Cerebellar cortex (tissue), 1 donor: ENCODE measurements around the gene FBXO46.

ENCODE experiments used
- DNase-seq: peaks from one replicate; pipeline ENCODE4 v3.0.0-alpha.2; 2015; ENCODE audit warnings: low spot score

Gene FBXO46

DNA sequence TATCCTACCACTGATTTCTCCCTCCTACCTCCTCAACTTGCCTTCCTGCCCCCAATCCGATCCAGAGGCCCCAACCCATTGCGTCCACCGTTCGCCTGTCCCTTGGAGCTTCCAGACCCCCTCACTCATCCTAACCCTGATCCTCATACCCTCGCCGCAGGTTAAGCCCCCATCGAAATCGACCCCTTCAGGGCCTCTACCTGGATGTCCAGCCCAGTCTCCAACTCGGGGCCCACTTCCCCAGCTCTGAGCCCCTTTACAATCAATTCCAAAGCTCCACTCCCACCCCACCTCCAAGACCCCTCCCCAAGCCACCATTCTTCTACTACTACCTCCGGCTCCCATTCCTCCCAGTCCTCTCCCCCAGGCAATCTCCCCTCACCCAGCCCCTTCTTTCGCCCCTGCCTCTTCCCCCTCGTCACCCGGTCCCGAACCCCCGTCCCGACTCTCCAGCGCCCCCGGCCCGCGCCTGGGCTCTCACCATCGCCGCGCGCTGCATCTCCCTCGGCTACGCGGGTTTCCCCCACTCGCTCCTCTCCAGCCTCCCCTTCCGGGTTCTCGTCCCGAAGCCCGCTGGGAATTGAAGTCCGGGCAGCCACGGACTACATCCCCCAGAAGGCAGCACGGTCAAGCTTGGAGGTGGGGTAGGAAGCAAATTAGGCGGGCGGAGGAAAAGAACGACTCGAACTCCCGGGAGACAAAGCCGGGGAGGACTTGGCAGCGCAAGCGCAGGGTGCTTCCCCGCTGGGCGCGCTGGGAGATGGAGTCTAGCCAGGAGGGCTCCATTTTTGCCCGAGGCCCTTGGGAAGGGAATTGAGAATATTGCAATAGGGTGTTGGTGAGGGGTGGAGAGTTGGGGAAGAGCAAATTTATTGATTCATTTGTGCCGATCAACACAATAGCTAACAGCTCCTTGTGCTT is at the start of gene FBXO46:
Gene FBXO46, minus strand, starts transcription at position 529 of the 921 bp plus-strand sequence. CDS start 17,401 bp downstream, outside the sequence.
- DNase-seq, result peak; percentile 97

GRCh38 chr19:45780146-45780447 is 49.4 kb upstream of the FBXO46 start:
- no peak for DNase-seq

DNA sequence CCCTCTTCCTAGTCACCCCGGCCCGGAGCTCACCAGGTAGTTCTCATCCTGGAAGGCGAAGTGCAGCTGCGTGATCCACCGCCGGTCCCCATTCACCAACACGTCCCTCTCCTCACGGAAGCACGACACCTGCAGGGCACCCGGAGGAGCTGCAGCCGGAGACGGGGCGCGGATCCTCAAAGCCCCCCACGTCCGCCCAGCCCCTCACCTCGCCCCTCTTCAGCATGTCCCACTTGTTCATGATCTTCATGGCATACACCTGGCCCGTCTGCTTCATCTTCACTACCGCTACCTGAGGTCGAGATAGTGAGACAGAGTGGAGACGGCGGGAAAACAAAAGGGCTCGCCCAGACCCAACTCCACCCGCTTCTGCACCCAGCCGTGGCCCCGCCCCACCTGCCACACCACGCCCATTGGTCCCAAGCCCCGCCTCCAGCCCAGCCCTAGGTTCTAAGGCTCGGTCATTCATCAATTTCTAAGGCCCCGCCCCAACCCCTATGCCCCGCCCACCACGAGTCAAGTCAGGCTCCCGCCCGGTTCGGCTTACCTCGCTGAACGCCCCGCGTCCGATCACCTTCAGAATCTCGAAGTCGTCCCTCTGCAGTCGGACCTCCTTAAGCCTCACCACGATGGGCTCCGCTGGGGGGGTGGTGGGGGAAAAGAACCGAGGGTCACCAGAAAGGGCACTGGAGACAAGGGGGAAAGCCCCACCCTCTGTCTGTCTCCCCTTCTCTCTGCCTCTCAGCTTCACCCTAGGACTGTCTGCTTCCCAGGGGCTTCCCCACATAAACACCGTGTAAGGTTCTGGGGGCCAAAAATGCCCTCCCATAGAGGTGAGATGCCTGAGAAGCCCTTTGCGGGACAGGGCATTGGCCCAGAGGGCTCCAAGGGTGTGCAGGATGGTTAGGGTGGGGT is 48.8 kb upstream of the FBXO46 start:
- DNase-seq, result peak; percentile 74

GRCh38 chr19:45778010-45778661 is 47.4 kb upstream of the FBXO46 start:
- DNase-seq, result no peak

DNA sequence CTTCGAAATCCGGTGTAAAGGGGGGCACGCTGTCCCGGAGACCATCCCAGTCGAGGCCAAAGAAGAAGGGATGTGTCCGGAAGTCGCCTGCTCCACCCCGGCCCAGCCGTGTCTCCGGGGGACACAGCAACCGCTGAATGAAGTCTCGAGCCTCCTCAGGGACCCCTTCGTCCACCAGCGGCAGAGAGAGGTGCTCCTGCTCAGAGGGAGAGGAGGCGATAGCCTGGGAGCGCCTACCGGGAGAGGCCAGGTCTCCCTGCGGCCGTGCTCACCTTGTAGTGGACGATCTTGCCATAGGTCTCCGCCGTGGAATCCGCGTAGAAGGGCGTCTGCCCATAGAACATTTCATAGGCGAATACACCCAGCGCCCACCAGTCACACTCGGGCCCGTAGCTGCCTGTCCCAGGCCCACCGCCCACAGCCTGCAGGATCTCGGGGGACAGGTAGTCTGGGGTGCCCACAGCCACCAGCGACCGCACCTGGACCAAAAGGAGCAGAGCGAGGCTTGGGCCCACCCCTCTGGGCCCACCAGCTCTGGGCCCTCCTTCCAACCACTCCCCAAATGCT is 46.8 kb upstream of the FBXO46 start:
- no peak for DNase-seq

DNA sequence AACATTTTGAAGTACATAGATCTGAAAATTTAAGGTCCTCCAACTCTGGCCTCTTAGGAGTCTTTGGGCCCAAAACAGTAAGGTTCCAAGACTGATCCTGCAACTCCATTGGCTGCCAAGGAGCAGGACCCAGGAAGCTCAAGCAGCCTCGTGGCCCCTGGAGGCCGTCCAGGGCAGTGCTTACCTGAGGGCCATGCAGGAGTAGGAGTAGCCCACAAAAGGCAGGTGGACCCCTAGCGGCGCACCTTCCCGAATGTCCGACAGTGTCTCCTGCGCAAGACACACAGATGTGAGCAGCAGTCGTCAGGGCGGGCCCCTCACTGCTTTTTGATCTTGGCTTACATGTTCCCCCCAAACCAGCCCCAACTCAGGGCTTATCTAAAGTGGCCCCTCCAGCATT is 44.1 kb upstream of the FBXO46 start:
- no peak for DNase-seq

DNA sequence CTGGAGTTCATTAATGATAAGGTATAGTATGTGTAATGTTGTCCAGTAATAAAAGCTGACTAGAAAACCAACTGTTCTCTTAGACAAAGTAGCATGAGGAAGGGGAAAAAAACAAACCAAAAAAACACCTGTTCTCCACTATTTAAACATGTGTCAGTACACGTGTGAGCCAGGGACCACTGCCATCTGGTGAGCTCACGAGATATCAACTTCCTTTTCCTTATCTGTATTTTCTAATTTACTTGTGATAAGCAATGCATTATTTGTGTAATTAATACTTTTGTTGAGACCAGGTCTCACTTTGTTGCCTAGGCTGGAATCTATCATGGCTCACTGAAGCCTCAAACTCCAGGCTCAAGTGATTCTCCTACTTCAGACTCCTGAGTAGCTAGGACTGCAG is 42.7 kb upstream of the FBXO46 start:
- DNase-seq, result no peak

GRCh38 chr19:45772912-45773311 is 42.2 kb upstream of the FBXO46 start:
- DNase-seq, result no peak

DNA sequence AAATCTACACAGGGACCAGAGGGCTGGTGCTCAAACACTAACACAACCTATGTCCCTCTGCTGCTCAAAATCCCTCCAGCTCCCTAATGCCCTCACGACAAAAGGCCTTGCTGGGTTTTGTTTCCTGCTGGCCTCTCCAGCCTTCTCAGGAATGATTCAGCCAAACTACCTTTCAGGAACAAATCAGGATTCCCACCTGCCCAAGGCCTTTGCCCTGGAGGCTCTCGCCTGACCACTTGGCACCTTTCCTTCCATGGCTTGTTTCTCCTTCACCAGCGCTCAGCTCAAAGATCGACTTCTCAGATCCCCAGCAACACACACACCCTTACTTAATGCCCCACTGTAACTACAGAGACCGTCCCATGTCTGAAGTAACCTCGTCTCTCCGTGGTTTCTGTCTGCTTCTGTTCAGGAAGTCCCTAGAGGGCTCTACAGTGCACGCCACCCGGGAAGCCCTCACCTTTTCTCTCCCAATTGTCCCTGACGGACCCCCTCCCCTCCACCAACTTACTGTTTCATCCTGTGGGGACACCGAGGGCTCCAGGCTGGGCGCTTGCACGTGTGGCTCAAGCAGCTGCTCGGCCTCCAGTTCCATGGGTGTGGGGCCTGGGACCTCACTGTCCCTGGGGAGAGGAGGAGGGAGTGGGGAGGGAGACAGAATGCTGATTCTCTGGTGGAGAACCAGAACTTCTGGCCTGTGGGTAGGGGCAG is 41.6 kb upstream of the FBXO46 start:
- peak; percentile 28 for DNase-seq

DNA sequence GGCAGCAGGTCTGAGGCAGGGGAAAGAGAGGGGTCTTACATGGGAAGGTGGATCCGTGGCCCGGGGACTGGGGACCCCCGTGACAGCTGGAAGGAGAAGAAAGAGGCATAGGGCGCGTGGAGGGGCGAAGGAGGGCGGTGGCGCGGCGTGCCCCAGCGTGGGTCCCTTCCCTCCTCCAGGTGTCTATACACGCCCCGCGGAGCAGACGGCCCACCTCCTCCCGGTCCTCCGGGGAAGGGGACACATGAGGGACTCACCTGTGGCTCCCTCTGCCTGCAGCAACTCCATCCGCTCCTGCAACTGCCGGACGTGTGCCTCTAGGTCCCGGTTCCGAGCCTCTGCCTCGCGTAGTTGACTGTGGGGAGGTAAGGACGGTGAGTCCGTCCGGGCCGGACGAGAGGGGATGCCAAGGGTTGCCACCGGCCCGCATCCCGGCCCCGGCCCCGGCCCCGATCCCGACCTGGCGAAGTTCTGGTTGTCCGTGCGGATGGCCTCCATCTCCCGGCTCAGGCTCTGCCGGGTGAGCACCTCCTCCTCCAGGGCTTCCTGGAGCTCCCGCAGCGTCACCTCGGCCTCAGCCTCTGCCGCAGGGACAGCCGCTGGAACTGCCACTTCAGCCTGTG is 40.7 kb upstream of the FBXO46 start:
- DNase-seq, result no peak

DNA sequence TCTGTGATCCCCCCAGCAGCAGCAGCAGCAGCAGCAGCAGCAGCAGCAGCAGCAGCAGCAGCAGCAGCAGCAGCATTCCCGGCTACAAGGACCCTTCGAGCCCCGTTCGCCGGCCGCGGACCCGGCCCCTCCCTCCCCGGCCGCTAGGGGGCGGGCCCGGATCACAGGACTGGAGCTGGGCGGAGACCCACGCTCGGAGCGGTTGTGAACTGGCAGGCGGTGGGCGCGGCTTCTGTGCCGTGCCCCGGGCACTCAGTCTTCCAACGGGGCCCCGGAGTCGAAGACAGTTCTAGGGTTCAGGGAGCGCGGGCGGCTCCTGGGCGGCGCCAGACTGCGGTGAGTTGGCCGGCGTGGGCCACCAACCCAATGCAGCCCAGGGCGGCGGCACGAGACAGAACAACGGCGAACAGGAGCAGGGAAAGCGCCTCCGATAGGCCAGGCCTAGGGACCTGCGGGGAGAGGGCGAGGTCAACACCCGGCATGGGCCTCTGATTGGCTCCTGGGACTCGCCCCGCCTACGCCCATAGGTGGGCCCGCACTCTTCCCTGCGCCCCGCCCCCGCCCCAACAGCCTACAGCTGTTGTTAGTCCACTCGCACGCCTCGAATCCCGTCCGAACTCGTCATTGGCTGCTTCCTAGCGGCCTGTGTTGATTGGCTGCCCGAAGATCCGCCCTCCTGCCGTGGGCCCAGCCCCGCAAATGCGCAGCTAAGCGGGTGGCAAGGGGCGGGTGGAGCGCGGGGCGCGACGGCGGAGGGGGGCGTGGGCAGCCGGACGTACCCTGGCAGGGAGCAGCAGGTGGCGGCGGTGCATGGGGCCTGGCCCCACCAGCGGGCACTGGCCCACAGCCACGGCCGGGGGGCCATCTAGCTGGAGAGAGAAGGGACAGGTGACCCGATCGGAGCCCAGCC is 39.8 kb upstream of the FBXO46 start:
- DNase-seq, result peak; percentile 94

- peak; percentile 24 for DNase-seq
Measured at GRCh38 chr19:45769821-45770191, 39.1 kb upstream of the FBXO46 start.

GRCh38 chr19:45768984-45769782 is 38.5 kb upstream of the FBXO46 start, which contains the start of gene SIX5:
SIX5 (minus strand) TSS chr19:45769252; CDS start chr19:45768844, 408 bp downstream.
- DNase-seq, result peak; percentile 88

DNA sequence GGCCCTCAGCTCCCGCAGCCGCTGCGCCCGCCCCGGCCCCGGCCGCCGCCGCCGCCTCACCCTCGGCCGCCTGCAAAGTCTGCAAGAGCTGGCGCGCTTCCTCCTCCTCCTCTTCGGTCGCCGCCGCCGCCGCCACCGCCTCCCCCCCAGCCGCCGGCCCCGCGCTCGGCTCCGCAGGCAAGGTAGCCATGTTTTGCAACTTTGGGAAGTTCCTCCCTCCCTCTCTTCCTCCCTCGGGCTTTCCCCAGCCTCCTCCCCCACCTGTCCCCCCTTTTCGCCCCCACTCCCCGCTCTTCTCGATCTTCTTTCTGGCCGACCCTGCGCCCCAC is 37.9 kb upstream of the FBXO46 start:
- DNase-seq, result no peak

GRCh38 chr19:45767881-45768654 is 37.4 kb upstream of the FBXO46 start:
- peak; percentile 60 for DNase-seq

GRCh38 chr19:45767410-45767880 is 36.7 kb upstream of the FBXO46 start:
- DNase-seq, result peak; percentile 69

DNA sequence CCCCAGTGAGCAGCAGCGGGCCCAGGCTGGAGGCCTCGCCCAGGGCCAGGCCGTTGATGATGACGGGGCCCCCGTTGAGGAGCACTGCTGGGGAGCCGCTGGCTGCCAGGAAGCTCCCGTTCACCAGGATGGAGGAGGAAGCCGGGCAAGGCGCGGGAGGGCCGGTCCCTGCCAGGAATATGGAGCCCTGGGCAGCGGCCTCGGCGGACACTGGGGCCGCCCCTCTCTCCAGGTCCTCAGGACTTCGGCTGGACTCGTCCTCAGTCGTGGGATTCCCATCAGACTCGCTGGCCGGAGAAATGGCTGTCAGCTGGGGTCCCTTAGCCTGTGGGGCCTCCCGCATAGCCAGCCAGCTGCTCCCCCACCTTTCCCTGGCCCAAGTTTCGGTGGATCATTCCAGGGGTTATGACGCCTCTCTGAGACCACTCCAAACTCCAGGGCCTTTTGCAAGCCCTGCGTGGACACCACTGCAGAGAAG is 36.2 kb upstream of the FBXO46 start:
- no peak for DNase-seq

DNA sequence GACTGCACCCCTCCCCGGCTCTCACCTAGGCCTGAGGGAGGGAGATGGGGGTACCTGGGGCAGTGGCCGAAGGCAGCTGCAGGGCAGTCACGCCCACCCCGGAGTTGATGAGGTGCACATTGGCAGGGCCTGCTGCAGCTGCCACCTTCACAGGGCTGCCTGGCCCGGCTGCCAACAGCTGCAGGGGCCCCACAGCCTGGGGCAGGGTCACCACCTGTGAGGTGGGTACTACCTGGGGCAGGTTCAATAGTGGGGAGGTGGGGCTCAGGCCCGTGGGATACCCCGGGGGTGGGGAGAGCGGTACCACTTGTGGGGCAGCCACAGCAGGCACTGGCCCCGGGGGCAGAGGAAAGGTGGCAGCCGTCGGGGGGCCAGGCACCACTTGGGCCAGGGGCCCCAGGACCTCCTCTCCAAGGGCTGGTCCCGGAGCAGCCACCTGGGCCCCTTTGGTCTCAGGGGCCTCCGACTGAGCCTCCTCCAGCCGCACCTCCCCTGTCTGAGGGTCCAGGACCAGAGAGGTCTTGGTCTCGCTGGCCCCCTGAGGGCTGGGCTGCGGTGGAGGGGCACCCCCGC is 35.7 kb upstream of the FBXO46 start:
- DNase-seq, result no peak
